ENCODE data around the gene PRELID3B.

DNA sequence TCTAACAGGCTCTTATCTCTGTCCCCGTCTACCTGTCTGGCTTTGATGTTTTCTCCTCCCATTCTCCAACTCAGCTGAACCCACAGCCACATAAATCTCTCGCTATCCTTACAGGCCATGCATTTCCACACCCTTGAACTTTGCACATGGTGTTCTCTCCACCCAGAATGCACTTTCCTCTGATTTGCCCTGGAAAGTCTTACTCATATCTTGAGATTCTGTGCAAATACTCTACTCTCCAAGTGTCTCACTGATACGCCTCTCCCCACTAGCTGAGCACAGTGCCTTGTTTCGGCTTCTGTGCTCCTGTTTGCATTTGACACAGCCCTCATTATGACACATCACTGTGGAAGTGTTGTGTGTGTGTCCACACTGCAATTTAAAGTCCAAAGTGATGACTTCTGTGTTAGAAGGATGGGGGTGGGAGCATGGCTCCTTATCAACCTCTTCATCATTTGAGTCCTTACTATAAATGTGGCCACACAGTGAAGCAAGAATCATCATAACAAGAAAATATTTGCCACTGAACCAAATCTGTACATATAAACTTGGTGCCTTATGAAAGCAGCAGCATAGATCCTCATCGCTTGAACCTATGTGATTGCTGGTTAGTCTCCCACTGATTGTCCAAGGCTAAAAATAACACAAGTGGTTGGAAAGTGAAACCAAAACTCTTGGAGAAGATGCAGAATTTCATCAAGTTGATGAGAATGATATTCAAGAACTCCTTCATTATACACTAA lies 5.5 kb upstream of the PRELID3B start:
- TF ChIP-seq, protein P1, sequence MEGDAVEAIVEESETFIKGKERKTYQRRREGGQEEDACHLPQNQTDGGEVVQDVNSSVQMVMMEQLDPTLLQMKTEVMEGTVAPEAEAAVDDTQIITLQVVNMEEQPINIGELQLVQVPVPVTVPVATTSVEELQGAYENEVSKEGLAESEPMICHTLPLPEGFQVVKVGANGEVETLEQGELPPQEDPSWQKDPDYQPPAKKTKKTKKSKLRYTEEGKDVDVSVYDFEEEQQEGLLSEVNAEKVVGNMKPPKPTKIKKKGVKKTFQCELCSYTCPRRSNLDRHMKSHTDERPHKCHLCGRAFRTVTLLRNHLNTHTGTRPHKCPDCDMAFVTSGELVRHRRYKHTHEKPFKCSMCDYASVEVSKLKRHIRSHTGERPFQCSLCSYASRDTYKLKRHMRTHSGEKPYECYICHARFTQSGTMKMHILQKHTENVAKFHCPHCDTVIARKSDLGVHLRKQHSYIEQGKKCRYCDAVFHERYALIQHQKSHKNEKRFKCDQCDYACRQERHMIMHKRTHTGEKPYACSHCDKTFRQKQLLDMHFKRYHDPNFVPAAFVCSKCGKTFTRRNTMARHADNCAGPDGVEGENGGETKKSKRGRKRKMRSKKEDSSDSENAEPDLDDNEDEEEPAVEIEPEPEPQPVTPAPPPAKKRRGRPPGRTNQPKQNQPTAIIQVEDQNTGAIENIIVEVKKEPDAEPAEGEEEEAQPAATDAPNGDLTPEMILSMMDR (IDR thresholded peaks at IDR 0.05; ENCODE audit: low read length), result no peak
- no peak for TF ChIP-seq EZH2 (IDR thresholded peaks at IDR 0.05; ENCODE audit: borderline replicate concordance, low read length)
